ENCODE measurements around the gene MUC5AC.
"Not testable (repeated sequence)": the region's sequence is repeated elsewhere in the genome, so short reads cannot be mapped to it uniquely, and the experiment has no call there.

The MUC5AC gene

DNA sequence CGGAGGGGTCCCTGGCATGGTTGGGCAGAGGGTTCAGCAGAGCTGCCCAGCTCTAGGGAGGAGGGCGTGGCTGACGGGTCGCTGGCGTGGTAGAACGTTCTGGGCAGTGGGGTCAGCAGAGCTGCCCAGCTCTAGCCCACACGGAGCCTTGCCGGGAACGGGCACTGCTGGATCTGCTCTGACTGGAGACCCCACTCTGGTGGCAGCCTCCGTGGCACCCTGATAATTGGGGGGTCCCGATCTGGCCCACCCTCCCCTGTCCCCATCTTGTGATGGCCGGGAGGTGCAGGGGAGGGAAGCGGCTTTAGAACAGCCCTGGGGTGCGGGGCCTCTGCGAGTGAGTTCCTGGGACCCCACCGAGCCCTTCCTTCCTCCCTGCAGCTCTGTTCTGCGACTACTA, 21.9 kb downstream of the MUC5AC start:
- DNase-seq = no peak

DNA sequence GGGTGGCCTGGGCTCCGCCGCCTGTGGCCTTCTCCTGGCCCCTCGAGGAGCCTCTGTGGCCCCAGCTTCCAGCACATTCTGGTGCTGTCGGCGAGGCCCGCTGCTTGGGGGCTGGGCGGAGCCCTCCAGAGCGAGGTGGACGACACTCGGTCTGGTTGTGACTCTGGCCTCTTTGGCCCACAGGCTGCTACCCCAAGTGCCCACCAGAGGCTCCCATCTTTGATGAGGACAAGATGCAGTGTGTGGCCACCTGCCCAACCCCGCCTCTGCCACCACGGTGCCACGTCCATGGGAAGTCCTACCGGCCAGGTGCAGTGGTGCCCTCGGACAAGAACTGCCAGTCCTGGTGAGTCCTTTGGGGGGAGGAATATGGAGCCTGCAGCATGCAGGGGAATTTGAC, 22.4 kb downstream of the MUC5AC start:
- no peak for DNase-seq

DNA sequence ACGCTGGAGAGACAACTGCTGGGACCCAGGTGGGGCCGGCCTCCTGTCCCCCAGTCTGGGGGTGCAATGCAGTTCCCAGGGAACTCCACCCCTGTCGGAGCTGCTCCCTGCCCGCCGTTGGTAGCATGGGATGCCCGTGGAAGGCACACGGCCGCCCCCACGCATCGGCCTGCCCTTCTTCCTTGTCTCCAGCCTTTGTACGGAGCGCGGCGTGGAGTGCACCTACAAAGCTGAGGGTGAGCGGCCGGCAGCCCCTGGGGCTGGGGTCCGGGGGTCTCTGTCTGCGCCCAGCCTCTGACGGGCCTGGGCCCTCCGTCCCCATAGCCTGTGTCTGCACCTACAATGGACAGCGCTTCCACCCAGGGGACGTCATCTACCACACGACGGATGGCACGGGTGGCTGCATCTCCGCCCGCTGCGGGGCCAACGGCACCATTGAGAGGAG, 23.2 kb downstream of the MUC5AC start:
- DNase-seq = no peak

DNA sequence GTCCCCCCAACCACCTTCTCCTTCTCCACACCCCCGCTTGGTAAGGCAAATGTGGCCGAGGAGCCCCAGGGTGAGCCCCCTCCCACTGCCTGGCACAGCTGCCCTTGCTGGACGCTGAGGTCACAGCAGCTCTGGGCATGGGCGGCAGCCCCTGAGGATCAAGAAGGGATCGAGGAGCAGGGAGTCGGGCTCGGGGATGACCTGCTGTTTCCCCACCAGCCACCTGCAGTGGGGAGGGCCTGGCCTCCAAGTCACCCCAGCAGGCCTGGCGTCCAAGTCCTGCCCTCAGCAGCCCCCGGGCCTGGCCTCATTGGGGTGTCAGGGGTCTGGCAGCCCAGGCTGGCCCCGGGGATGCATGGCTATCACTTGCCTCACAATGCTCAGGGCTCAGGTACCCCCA, 23.7 kb downstream of the MUC5AC start:
- DNase-seq = no peak

DNA sequence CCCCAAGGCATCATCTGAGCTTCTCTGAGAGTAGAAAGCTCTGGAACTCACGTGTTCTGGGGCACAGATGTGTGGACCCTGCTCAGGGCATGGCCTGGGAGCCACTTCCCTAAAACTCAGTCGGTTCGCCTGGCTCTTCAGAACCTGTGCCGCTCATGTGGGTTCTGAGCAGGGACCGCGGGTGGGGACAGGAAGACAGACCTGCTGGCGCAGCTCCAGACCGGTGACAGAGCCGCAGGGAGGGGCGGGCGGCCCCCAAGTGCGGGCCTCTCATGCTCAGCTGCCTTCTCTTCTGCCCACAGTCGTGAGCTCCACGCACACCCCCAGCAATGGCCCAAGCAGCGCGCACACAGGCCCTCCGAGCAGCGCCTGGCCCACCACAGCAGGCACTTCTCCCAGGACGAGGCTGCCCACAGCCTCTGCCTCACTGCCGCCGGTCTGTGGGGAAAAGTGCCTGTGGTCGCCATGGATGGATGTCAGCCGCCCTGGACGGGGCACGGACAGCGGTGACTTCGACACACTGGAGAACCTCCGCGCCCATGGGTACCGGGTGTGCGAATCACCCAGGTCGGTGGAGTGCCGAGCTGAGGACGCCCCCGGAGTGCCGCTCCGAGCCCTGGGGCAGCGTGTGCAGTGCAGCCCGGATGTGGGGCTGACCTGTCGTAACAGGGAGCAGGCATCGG, 24.2 kb downstream of the MUC5AC start:
- no peak for DNase-seq

DNA sequence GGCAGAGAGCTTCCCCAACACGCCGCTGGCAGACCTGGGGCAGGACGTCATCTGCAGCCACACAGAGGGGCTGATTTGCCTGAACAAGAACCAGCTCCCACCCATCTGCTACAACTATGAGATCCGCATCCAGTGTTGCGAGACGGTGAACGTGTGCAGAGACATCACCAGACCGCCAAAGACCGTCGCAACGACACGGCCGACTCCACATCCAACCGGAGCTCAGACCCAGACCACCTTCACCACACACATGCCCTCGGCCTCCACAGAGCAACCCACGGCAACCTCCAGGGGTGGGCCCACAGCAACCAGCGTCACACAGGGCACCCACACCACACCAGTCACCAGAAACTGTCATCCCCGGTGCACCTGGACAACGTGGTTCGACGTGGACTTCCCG, 26.4 kb downstream of the MUC5AC start:
- not testable (repeated sequence) for DNase-seq

DNA sequence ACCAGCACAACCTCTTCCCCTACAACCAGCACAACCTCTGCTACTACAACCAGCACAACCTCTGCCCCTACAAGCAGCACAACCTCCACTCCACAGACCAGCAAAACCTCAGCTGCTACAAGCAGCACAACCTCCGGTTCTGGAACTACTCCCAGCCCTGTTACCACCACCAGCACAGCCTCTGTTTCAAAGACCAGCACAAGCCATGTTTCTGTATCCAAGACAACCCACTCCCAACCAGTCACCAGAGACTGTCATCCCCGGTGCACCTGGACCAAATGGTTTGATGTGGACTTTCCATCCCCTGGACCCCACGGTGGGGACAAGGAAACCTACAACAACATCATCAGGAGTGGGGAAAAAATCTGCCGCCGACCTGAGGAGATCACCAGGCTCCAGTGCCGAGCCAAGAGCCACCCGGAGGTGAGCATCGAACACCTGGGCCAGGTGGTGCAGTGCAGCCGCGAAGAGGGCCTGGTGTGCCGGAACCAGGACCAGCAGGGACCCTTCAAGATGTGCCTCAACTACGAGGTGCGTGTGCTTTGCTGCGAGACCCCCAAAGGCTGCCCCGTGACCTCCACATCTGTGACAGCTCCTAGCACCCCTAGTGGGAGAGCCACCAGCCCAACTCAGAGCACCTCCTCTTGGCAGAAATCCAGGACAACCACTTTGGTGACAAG, 30.8 kb downstream of the MUC5AC start:
- DNase-seq = not testable (repeated sequence)

DNA sequence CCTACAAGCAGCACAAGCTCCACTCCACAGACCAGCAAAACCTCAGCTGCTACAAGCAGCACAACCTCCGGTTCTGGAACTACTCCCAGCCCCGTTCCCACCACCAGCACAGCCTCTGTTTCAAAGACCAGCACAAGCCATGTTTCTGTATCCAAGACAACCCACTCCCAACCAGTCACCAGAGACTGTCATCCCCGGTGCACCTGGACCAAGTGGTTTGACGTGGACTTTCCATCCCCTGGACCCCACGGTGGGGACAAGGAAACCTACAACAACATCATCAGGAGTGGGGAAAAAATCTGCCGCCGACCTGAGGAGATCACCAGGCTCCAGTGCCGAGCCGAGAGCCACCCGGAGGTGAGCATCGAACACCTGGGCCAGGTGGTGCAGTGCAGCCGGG, 32.1 kb downstream of the MUC5AC start:
- not testable (repeated sequence) for DNase-seq

DNA sequence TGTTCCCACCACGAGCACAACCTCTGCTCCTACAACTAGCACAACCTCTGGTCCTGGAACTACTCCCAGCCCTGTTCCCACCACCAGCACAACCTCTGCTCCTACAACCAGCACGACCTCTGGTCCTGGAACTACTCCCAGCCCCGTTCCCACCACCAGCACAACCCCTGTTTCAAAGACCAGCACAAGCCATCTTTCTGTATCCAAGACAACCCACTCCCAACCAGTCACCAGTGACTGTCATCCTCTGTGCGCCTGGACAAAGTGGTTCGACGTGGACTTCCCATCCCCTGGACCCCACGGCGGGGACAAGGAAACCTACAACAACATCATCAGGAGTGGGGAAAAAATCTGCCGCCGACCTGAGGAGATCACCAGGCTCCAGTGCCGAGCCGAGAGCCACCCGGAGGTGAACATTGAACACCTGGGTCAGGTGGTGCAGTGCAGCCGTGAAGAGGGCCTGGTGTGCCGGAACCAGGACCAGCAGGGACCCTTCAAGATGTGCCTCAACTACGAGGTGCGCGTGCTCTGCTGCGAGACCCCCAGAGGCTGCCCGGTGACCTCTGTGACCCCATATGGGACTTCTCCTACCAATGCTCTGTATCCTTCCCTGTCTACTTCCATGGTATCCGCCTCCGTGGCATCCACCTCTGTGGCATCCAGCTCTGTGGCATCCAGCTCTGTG, 34.2 kb downstream of the MUC5AC start:
- not testable (repeated sequence) for DNase-seq

DNA sequence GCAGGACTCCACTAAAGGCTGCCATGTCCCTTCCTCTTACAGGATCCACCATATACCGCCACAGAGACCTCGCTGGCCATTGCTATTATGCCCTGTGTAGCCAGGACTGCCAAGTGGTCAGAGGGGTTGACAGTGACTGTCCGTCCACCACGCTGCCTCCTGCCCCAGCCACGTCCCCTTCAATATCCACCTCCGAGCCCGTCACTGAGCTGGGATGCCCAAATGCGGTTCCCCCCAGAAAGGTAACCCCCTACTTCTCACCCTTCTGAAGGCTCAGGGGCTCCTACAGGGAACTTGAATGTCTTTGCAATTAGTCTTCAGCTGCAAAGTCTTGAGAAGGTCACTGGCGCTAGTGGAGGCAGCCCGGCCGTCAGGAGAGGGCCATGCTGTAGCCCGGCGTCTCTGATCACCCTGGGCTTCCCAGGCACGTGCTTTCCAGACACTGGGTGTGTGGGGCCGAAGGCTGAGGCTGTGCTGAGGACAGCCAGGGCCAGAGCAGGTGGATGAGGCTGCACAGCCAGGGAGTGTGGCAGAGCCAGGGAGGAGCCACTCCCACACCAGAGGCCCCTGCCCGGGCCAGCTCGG, 35.1 kb downstream of the MUC5AC start:
- DNase-seq = no peak

DNA sequence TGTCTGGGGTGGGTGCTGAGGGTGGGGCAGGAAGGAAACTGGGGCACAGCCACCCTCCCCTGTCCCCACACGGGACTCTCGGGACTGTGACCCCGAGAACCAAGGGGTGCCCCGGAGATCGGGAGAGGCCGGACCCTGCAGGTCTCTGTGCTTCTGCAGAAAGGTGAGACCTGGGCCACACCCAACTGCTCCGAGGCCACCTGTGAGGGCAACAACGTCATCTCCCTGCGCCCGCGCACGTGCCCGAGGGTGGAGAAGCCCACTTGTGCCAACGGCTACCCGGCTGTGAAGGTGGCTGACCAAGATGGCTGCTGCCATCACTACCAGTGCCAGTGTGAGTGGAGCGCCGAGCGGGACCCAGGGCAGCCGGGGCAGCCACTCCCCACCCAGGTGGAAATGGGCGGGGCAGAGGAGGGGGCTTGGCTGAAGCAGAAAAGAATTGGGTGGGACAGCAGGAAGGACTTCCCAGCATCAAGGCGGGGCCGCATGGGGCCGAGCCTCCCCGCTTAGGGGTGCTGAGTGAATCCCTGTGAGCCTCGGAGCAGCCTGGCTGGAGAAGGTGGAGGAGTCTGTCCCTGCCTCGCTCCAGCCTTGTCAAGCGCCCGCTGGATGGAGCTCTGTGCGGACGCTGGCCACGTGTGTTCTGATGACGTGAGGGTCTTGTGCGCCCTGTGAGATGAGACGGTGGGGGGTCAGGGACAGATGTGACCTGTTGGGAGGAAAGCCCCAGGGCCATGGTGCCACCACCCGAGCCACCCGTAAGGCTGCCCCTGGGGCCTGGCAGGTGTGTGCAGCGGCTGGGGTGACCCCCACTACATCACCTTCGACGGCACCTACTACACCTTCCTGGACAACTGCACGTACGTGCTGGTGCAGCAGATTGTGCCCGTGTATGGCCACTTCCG, 35.8 kb downstream of the MUC5AC start:
- no peak for DNase-seq

DNA sequence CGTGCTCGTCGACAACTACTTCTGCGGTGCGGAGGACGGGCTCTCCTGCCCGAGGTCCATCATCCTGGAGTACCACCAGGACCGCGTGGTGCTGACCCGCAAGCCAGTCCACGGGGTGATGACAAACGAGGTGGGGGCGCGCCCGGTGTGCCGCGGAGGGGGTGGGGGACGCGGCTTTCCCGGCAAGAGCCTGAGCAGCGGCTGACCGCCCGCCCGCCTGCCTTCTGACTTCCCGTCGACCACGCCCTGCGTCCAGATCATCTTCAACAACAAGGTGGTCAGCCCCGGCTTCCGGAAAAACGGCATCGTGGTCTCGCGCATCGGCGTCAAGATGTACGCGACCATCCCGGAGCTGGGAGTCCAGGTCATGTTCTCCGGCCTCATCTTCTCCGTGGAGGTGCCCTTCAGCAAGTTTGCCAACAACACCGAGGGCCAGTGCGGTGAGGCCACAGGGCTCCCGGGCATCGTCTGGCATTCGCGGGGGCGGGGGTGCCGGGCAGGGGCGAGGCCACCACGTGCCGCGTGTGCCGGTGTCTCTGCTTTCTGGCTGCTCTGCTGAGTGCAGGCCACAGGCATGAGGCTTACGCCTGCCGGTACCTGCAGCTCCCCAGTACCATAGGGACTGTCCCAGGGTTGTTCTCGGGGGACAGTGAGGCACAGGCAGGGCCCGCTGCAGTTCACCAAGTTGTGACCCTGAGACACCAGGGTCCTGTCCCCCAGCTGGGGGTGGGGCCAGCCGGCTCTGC, 36.7 kb downstream of the MUC5AC start:
- no peak for DNase-seq

DNA sequence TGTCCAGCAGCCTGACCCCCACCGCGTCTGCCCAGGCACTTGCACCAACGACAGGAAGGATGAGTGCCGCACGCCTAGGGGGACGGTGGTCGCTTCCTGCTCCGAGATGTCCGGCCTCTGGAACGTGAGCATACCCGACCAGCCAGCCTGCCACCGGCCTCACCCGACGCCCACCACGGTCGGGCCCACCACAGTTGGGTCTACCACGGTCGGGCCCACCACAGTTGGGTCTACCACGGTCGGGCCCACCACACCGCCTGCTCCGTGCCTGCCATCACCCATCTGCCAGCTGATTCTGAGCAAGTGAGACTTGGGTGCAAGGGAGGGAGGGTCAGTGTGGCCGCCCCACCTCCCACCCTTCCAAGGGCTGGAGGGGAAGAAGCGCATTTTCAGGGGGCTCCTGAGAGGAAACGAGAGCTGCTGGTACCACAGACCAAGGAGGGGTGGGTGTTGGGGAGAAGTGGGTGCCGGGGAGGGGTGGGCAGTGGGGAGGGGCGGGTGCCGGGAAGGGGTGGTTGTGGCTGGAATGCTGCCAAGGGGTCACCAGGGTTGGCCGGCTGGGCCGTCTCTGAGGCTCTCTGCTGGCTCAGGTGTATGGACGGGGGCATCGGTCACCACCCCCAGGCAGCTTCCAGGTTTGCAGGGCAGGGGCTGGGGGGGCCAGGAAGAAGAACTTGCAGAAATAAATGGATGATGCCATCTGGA, 37.4 kb downstream of the MUC5AC start:
- no peak for DNase-seq

DNA sequence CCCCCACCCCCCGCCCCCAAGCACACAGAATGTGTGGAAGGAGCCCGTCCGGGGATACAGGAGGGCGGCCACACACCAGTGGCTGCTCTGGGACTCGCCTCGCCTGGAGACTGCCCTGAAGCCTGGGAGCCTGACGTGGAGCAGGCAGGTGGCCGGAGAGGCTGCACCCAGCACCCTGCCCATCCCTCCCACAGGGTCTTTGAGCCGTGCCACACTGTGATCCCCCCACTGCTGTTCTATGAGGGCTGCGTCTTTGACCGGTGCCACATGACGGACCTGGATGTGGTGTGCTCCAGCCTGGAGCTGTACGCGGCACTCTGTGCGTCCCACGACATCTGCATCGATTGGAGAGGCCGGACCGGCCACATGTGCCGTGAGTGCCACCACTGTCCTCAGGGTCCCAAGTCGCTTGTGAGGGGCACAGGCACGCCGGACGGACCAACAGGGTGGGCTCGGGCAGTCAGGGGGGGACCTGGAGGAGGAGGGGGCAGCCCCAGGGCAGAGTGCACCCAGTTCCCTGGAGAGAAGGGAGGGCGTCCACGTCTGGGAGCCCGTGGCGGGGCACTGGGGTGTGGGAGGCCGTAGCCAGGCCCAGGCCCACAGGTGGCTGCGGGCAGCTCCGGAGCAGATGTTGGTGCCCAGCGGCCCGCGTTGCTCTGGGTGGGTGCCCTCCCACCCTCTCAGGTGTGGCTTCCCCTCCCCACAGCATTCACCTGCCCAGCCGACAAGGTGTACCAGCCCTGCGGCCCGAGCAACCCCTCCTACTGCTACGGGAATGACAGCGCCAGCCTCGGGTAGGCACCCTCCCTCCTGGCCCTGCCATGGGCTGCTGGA, 38.1 kb downstream of the MUC5AC start:
- DNase-seq = no peak

DNA sequence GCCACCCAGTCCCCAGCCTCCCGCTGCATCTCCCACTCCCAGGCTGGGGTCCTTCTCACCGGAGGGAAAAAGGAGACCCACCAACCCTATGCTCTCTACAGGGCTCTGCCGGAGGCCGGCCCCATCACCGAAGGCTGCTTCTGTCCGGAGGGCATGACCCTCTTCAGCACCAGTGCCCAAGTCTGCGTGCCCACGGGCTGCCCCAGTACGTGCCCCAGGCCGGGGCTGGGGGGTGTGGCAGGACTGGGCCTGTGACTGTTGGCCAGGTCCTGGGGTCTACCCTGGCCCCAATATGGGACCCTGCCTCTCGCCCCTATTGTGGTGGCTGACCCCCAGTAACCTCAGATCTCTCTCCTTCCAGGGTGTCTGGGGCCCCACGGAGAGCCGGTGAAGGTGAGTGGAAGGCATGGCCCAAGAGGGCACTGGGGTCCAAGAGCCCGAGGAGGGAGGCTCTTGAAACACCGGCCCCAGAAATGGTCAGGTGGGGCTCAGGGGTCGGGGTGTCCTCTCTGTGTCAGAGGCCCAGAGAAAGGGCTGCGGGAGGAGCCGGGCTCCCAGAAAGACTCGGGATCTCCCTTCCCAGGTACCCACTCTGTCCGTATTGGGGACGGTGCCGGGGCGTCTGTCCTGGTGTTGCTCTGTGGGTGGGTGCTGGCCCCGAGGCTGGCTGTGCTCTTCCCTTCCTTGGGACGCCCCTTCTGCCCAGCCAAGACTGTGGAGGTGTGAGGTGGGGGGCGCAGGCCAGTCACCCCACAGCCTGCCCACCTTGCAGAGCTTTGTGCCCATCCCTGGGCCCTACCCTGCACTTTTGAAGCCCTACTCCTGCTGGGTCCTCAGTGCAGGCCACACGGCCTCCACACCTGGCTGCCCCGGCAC, 39.0 kb downstream of the MUC5AC start:
- DNase-seq = no peak

DNA sequence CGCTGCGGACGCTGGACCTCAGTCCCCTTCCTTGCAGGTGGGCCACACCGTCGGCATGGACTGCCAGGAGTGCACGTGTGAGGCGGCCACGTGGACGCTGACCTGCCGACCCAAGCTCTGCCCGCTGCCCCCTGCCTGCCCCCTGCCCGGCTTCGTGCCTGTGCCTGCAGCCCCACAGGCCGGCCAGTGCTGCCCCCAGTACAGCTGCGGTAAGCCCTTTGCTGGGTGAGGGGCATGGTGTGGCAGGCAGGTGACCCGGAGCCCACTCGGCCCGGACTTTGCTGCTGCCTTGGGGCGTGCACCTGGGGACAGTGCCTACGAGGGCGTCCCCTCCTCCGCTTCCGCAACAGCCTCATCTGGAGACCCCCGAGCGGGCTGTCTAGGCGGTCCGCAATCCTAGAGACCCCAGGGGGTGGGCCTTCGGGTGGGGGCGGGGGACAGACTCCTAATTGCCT, 39.7 kb downstream of the MUC5AC start:
- DNase-seq = no peak

DNA sequence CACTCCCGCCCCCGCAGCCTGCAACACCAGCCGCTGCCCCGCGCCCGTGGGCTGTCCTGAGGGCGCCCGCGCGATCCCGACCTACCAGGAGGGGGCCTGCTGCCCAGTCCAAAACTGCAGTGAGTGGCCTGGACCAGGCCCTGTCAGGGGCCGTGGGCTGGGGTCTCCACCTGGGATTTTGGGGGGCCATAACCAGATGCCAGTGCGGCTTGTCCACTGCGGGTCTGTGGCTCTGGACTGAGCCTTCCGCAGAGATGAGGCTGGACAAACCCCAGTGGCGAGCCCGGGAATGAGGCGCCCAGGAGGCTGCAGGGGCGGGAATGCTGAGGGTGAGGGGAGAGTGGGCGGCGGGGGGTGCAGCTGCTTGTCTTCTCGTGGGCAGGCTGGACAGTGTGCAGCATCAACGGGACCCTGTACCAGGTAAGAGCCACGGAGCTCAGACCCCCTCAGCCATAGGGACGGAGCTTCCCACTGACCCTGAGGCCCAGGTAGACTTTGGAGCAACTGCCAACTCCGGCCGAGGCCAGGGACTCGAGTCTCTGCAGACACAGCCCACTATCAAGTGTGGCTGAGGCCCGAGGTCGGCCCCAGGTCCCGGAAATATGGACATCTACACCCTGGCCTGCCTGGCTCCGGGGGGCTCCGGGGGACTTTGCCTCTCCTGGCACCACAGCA, 40.3 kb downstream of the MUC5AC start:
- DNase-seq = no peak

DNA sequence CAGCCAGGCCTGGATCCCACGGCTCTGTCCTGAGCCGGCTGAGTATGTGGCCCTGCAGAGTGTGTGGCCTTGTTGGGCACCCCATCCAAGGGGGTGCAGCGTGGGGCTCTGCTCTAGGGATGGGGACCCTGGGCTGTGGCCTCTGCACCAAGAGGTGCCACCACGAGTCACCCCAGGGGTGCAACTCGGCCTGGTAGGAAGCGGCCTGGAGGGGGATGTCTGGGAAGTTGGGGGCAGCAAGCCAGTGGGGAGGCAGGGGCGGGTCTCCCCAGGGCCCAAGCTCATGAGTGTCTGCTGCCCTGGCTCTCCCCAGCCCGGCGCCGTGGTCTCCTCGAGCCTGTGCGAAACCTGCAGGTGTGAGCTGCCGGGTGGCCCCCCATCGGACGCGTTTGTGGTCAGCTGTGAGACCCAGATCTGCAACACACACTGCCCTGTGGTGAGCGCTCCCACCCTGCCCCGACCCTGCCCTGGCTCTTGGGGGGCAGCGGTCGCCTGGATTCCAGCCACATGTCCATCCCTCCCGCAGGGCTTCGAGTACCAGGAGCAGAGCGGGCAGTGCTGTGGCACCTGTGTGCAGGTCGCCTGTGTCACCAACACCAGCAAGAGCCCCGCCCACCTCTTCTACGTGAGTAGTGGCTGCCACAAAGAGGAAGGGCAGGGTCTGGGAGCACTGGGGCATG, 40.9 kb downstream of the MUC5AC start:
- no peak for DNase-seq
